HG03108 (cell line): ENCODE data around the gene CELF2.

ENCODE experiments used
- ATAC-seq: cut with Tn5 transposase; IDR thresholded peaks from one replicate; pipeline ENCODE4 v1.9.1; 2021; ENCODE audit warnings: moderate library complexity; ENCODE audit not compliant: unreplicated experiment

The CELF2 gene

DNA sequence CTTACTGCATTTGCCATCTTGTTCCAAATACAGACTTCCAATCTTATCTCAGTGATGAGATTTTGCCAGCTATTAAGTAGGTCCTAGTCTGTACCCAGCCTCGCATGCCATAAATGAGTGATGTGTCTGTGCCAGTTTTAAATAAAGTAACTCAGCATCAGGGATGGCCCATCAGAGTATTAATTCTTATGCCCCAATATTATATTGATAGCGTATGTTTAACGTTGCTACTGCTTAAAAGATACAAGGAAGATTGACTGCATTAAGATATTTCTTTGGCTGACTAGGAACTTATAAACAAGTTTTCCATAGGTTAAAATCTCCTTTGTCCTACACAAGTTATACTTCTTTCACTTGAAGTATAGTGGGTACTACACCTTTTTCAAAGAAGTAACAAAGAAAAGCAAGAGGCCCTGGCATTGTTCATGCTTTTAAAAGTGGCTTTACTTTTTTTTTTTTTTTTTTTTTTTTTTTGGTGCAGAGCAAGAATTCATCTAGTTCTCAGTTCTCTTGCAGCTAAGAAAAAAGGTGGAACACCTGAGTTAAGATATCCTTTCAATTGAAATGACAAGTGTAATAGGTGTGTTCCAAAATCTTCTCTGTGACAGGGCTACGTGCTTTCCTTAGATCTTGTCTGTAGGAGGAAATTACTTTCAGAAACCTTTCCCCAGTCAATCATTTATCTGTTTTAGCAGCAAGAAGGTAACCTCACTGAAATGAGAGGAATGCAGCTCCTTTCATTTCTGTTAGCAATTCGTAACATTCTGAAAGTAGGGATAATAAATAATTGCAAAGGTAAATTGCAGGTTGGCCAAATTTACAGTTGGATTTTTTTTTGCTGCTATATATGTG, 245.0 kb downstream of the CELF2 start:
- no peak for ATAC-seq

DNA sequence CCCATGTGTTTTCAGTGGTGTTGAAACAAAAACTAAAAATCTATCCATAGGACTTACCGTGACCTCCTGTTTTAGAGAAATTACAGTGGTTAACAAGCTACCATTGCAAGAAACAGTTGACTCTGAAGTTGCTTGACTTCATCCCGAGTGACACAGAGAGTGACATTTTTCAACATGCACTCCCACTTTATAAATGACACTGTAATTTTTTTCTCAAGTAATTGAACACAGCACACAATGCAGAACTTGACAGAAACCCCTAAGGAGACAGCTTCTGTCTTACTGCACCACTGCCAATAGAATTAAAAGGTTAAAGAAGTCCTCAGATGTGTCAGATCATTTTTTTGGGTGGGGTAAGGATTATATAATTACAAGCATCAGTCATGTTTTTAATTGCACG, 246.1 kb downstream of the CELF2 start:
- no peak for ATAC-seq

DNA sequence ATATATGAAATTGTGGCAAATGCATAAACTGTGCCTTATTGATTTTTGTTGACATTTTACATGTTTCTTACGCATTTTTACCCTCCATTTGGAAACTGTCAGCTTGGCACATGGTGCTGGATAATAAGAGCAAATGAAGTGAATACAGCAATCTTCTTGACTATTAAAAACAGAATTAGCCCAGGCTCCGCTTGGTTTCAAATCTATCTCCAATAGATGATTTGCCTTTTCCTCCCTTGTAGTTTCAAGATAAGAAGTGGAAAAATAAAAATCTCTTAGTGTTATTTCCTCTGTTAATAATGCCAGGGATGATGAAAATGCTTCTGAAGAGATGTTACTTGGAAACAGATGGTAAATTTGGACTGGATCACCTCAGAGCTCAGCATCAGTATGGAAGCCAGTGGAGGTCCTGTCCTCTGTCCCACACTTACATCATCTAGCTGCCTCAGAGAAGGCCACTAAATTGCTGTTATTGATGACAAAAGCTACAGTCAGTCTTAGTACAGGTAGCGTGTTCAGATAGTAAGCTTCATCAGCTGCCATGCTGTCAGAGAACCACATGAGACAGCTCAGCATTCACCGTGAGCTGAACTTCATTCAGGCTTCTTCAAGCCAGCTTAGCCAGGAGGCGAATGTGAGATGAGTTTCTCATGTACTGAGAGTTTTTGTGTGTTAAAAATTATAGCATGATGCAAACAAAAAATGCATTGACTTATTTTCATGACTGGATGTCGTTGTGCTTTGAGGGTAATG, 246.8 kb downstream of the CELF2 start:
- ATAC-seq, result no peak

- no peak for ATAC-seq
These were observed 247.8 kb downstream of the CELF2 start for GRCh38 chr10:11265484-11265883.

DNA sequence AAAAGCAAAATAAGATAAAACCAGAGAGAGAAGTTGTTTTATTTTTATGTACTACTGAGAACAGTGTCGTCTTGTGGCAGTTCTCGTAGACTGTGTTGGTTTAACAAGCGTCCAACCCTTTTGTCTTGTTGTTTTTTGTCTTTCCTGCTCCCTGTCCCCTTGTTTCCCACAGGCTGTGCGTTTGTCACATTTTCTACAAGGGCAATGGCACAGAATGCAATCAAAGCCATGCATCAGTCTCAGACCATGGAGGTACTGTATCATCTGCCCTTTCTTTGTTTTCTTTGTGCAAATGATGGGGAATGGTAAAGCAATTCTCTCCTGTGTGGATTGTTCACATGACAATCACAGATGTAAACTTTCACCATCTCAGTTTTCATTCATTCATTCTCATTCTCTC, 248.8 kb downstream of the CELF2 start:
- ATAC-seq, result no peak

- ATAC-seq, result peak; percentile 60
These were observed 252.6 kb downstream of the CELF2 start for GRCh38 chr10:11270135-11270857.

GRCh38 chr10:11270858-11271179, 253.1 kb downstream of the CELF2 start:
- ATAC-seq, result no peak

GRCh38 chr10:11272915-11273389, 255.3 kb downstream of the CELF2 start:
- no peak for ATAC-seq

DNA sequence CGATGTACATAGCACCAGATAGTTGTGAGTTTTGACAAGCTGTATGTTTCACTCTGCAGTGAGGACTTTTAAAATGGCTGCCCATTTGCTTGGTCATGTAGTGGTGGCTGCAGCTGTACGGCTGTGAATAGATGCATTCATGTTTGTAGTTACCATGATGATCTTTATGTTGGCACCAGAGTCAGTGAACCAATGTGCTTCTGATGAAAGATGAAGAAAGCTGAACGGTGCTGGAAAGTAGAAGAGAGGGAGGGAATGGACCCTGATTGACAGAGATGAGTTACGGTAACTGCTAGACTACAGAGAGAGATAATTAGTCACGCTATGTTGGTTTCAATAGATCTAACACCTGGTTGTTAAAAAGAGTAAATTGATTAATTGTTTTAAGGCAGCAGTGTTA, 256.8 kb downstream of the CELF2 start:
- no peak for ATAC-seq

DNA sequence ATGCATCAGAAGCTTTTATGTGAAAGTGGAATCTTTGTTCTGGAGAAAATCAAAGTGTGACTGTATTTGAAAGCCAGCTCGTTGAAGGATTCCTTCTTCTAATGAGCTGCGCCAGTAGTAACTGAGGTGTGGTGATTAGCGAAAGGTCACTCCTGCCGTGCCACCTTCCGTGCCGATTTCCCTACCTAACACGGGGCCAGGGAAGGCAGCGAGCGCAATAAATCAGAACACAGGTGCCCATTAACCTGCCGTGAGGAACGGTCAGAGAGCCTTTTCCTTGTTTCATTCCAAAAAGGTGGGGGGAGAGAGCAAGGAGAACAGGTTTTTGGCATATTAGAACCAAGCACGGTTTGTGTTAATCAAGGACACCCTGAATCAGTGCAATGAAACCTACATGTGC, 258.0 kb downstream of the CELF2 start:
- no peak for ATAC-seq

- no peak for ATAC-seq
These were observed 258.8 kb downstream of the CELF2 start for GRCh38 chr10:11276449-11276990.

- ATAC-seq, result no peak
These were observed 261.6 kb downstream of the CELF2 start for GRCh38 chr10:11279314-11279713.

DNA sequence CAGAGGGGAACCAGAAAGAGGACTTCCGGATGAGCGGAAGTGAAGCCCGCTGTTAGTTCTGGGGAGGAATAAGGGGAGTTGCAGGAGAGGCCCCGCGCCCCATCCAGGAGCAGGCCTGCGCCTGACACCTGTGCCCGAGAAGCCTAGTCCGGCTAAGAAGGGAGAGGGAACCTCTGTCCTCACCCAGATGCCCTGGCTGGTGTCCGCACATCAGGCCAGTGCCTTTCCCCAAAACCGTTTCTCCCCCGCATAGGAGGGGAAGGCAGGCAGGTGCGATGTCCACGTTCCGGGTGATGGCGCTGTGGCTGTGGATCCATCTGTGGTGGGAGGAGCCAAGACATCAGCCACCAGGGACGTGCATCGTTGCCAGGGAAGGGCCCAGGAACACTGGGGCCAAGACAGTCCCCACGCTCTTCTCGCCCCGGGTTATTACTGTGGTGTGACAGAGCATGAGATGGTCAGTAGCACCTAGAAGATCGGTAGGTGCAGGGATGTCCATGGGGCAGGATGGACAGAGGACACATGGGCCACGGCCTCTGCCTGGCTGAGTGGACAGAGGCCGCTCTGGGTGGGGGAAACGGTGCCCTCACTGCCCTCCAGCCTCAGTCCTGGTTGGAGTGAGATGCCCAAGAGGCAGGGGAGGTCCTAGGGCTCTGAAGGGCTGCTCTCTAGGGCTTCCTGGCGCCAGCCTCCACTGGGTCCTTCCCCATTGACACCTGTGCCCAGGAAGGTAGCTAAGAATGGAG, 262.7 kb downstream of the CELF2 start:
- ATAC-seq, result no peak

GRCh38 chr10:11282156-11282555, 264.5 kb downstream of the CELF2 start:
- ATAC-seq, result no peak

- no peak for ATAC-seq
These were observed 265.0 kb downstream of the CELF2 start for GRCh38 chr10:11282661-11283060.

GRCh38 chr10:11284291-11285085, 266.8 kb downstream of the CELF2 start:
- ATAC-seq, result no peak

DNA sequence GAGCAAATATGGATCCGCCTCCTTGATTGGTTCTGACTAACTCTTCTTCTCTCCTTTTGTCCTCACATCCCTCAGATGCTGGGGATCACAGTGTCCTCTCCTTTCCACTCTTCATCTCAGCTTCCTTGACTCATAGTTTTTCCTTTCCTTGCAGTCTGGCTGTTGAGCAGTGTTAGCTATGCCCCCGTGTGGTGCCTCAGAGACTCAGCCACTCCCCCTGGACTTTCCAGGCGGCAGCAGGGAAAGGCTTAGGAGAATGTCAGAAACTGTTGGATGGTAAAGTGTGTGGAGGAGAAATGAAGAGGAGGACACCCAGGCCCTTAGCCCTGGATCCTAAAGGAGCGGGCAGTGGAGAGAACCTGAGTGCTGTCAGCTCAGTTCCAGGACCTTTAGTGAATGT, 267.5 kb downstream of the CELF2 start:
- ATAC-seq, result no peak

GRCh38 chr10:11286261-11286852, 268.7 kb downstream of the CELF2 start:
- peak; percentile 81 for ATAC-seq

DNA sequence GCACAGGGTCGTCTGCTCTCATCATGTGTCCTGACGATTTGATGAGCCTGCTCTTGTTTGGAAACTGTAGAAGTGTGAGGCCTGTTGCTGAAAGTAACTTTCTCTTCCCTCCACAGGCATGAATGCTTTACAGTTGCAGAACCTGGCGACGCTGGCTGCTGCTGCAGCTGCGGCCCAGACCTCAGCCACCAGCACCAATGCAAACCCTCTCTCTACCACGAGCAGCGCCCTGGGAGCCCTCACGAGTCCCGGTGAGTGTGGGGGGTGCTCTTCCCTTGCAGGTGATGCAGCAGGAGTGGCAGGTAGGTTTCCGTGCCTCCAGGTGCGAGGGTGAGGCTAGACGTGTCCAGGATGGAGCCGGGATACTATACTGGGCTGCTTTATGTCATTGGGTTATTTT, 270.6 kb downstream of the CELF2 start:
- no peak for ATAC-seq
